Upper lobe of left lung (tissue), 4 donors: ENCODE measurements around the gene SIGLEC7.

Experiments
- CTCF ChIP-seq, 6 experiments: fragments of 450-650 bp in 4 of 6; fragments of 200-600 bp in 2 of 6; sonication (generic) in 2 of 6; IDR thresholded peaks; one replicate each; pipeline ENCODE4 v1.5.1; 2016 to 2019; ENCODE audit warnings: antibody characterized with exemption in 6 of 6
- EP300 ChIP-seq, 4 donors: sonication (generic); formaldehyde crosslinking; IDR thresholded peaks; one replicate each; pipeline ENCODE4 v1.5.1; 2017; ENCODE audit warnings: antibody characterized with exemption in 4 of 4, control low read depth in 2 of 4
- POLR2A ChIP-seq, 4 donors: fragments of 450-650 bp; IDR thresholded peaks; one replicate each; pipeline ENCODE4 v1.5.1; 2016 to 2017; ENCODE audit warnings: antibody characterized with exemption in 4 of 4, mild to moderate bottlenecking in 2 of 4

GRCh38 chr19:51111606-51112005 lies 30.5 kb upstream of the SIGLEC7 start:
- TF ChIP-seq CTCF (IDR thresholded peaks at IDR 0.05) (peak in 1 of 6 experiments; percentile 19), POLR2A (IDR thresholded peaks at IDR 0.05) (no peak), EP300 (IDR thresholded peaks at IDR 0.05) (no peak)
